ENCODE data around the gene NOVA2. TPM values are rescaled to one million over a fixed set of nuclear protein-coding genes. Genes with fewer than 3 reads are reported as not detected.

The NOVA2 gene
- total and polyA plus RNA-seq, 2 donors (not counting 3 experiments of a cell fraction or from before 2014, with no cell fraction given): 5.6 to 34.2 TPM

- peak in 1 of 2 donors; percentile 21 for TF ChIP-seq CTCF (IDR thresholded peaks at IDR 0.05; ENCODE audit: extremely low read depth in 1 of 2, insufficient read depth in 1 of 2, low read depth in 1 of 2, low read length in 2 of 2)
- no peak for TF ChIP-seq MYC (IDR thresholded peaks at IDR 0.05; ENCODE audit: low read depth, low read length)
- TF ChIP-seq GATA2 (IDR thresholded peaks at IDR 0.05; ENCODE audit: insufficient read depth, insufficient read length, low read depth, low read length): no peak
- TF ChIP-seq EZH2 (IDR thresholded peaks at IDR 0.05; ENCODE audit: borderline replicate concordance, low read depth, low read length, severe bottlenecking): no peak
- TF ChIP-seq POLR2A (IDR thresholded peaks at IDR 0.05; ENCODE audit: low read depth, low read length): no peak
- Histone ChIP-seq H2AFZ (ENCODE audit: low read depth, low read length) (no peak overlapping the region), H3K27ac (ENCODE audit: insufficient read depth, low read depth, low read length) (no peak overlapping the region), H3K9ac (replicated peaks; ENCODE audit: extremely low read depth, insufficient read depth, low read length) (no peak overlapping the region), H3K27me3 (ENCODE audit: control insufficient read depth in 2 of 2, insufficient read depth in 2 of 2, low read length in 2 of 2) (no peaks in the 10 kb centered on the region), H3K9me1 (replicated peaks; ENCODE audit: control insufficient read depth, extremely low read depth, insufficient read depth, low read length) (no peaks in the 10 kb centered on the region), H3K4me1 (ENCODE audit: control insufficient read depth, extremely low read depth, insufficient read depth, low read length) (peaks cover 6% of the 10 kb centered on the region), H4K20me1 (replicated peaks; ENCODE audit: control insufficient read depth, extremely low read depth, insufficient read depth, low read length) (no peaks in the 10 kb centered on the region), H3K4me2 (ENCODE audit: insufficient read depth, low read length) (no peak overlapping the region), H3K36me3 (ENCODE audit: control insufficient read depth in 2 of 2, extremely low read depth in 1 of 2, insufficient read depth in 2 of 2, low read length in 2 of 2) (no peaks in the 10 kb centered on the region), H3K4me3 (replicated peaks in 1 of 3; ENCODE audit: insufficient read depth in 1 of 3, low read depth in 1 of 3, low read length in 3 of 3) (no peak overlapping the region), H3K79me2 (ENCODE audit: control insufficient read depth, insufficient read depth, low read length) (no peaks in the 10 kb centered on the region), H3K9me3 (replicated peaks; ENCODE audit: control insufficient read depth, insufficient read depth, low read length) (no peaks in the 10 kb centered on the region)
- dilution Hi-C loops (cut with MboI; ENCODE audit: extremely low pct_ligation_motif_present, low sequenced_read_pairs) (no loop called here), intact Hi-C loops (cut with micrococcal nuclease) (no loop called here)
- no TSS peak for BruUV-seq (replicated peaks)
- FAIRE-seq: peak; percentile 57
- ChIA-PET CTCF (no interaction called here), POLR2A (interaction anchor here (0.6 kb wide), 1 partner anchor 54 kb away, joined by 6 read pairs; no protein-coding TSS in a partner anchor)
- no peak for DNase-seq (ENCODE audit: low read depth, low spot score)
These were observed 42.6 kb downstream of the NOVA2 start for GRCh38 chr19:45931055-45931454.

GRCh38 chr19:45929247-45929646 lies 44.4 kb downstream of the NOVA2 start:
- dilution Hi-C loops (cut with MboI; ENCODE audit: extremely low pct_ligation_motif_present, low sequenced_read_pairs) (no loop called here), intact Hi-C loops (cut with micrococcal nuclease) (loop anchor here (5.0 kb wide), 2 partner anchors 88 to 283 kb away; no protein-coding TSS in a partner anchor)
- H3K27ac ChIP-seq (ENCODE audit: insufficient read depth, low read depth, low read length): no peak overlapping the region
- H3K4me2 ChIP-seq (ENCODE audit: insufficient read depth, low read length): no peak overlapping the region
- TF ChIP-seq JUN (IDR thresholded peaks at IDR 0.05; ENCODE audit: borderline replicate concordance, insufficient read depth, insufficient read length, low read depth): no peak
- no peak for TF ChIP-seq EZH2 (IDR thresholded peaks at IDR 0.05; ENCODE audit: borderline replicate concordance, low read depth, low read length, severe bottlenecking)
- TF ChIP-seq POLR2A (IDR thresholded peaks at IDR 0.05; ENCODE audit: low read depth, low read length): no peak
- no peak for TF ChIP-seq POLR2AphosphoS5 (IDR thresholded peaks at IDR 0.05; ENCODE audit: insufficient read depth, low read depth, low read length)
- no peak for TF ChIP-seq CTCF (IDR thresholded peaks at IDR 0.05; ENCODE audit: extremely low read depth in 1 of 2, insufficient read depth in 1 of 2, low read depth in 1 of 2, low read length in 2 of 2)
- no peak for TF ChIP-seq MAX (IDR thresholded peaks at IDR 0.05; ENCODE audit: insufficient read depth, insufficient read length)
- TF ChIP-seq MYC (IDR thresholded peaks at IDR 0.05; ENCODE audit: low read depth, low read length): no peak
- no peak for TF ChIP-seq FOS (IDR thresholded peaks at IDR 0.05; ENCODE audit: borderline replicate concordance, insufficient read depth, low read length)
- H2AFZ ChIP-seq (ENCODE audit: low read depth, low read length): no peak overlapping the region
- H3K4me1 ChIP-seq (ENCODE audit: control insufficient read depth, extremely low read depth, insufficient read depth, low read length): peaks cover 6% of the 10 kb centered on the region
- H3K9me1 ChIP-seq (replicated peaks; ENCODE audit: control insufficient read depth, extremely low read depth, insufficient read depth, low read length): no peaks in the 10 kb centered on the region
- H3K79me2 ChIP-seq (ENCODE audit: control insufficient read depth, insufficient read depth, low read length): no peaks in the 10 kb centered on the region
- no peak for FAIRE-seq
- no peak overlapping the region for H3K4me3 ChIP-seq (replicated peaks in 1 of 3; ENCODE audit: insufficient read depth in 1 of 3, low read depth in 1 of 3, low read length in 3 of 3)
- H3K27me3 ChIP-seq (ENCODE audit: control insufficient read depth in 2 of 2, insufficient read depth in 2 of 2, low read length in 2 of 2): no peaks in the 10 kb centered on the region
- H3K9ac ChIP-seq (replicated peaks; ENCODE audit: extremely low read depth, insufficient read depth, low read length): no peak overlapping the region
- H3K36me3 ChIP-seq (ENCODE audit: control insufficient read depth in 2 of 2, extremely low read depth in 1 of 2, insufficient read depth in 2 of 2, low read length in 2 of 2): no peaks in the 10 kb centered on the region
- BruUV-seq (replicated peaks): no TSS peak
- ChIA-PET POLR2A (no interaction called here), CTCF (interaction anchor here (1.1 kb wide), 1 partner anchor 88 kb away, joined by 3 read pairs; no protein-coding TSS in a partner anchor)
- DNase-seq (ENCODE audit: low read depth, low spot score): no peak
- H3K9me3 ChIP-seq (replicated peaks; ENCODE audit: control insufficient read depth, insufficient read depth, low read length): no peaks in the 10 kb centered on the region
- no peaks in the 10 kb centered on the region for H4K20me1 ChIP-seq (replicated peaks; ENCODE audit: control insufficient read depth, extremely low read depth, insufficient read depth, low read length)
